Measurements from ENCODE around the gene DCX. TPM values are rescaled to one million over a fixed set of nuclear protein-coding genes. Genes with fewer than 3 reads are reported as not detected.
"Not testable (repeated sequence)": the region's sequence is repeated elsewhere in the genome, so short reads cannot be mapped to it uniquely, and the experiment has no call there.

DCX gene
- total and polyA plus RNA-seq, 2 of the 13 experiments (the other 11 are each of a cell fraction or from before 2014, with no cell fraction given) = not detected

DNA sequence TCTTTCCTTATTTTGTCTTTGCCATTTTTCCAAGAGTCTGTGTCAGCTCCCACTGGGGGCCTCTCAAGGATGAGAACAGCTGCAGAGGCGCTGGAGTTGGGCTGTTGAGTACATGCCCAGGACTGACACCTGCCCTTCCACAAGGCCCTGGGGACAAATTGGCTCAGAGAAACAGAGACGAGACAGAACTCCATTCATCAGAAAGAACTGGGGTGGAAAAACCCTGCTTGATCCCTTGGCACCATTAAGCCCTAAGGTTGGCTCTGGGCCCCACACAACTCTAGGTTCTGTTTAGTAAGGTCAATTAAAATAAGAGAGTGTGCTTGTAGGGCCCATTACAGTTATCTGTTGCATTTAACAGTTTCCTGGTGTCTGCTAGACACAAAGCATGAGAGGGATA lies 63.6 kb downstream of the DCX start (continued):
- no peak for TF ChIP-seq ZNF780A (CRISPR knock-in tag; IDR thresholded peaks at IDR 0.05)

DNA sequence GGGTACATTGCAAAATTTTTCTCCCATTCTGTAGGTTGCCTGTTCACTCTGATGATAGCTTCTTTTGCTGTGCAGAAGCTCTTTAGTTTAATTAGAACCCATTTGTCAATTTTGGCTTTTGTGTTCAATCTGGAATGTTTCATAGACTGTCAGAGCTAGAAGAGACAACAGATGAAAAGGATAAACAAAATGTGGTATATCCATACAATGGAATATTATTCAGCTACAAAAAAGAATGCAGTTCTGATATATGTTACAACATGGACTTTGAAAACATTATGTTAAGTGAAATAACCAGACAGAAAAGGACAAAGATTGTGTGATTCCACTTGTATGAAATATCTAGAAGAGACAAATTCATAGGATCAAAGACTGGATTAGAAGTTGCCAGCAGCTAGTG lies 65.8 kb downstream of the DCX start:
- H3K9me3 ChIP-seq (ENCODE audit: low read length); H4K20me1 ChIP-seq (ENCODE audit: insufficient read depth, low read length); H3K4me1 ChIP-seq (ENCODE audit: insufficient read depth, low read length); DNase-seq (ENCODE audit: low spot score); intact Hi-C loops (cut with micrococcal nuclease; ENCODE audit: unreplicated experiment); H3K4me3 ChIP-seq (replicated peaks in 1 of 3; ENCODE audit: insufficient read depth in 1 of 3, low read depth in 2 of 3, low read length in 3 of 3); H3K27me3 ChIP-seq (ENCODE audit: control insufficient read depth in 1 of 2, insufficient read depth in 2 of 2, low read length in 2 of 2); H2AFZ ChIP-seq (ENCODE audit: low read length); BruUV-seq (replicated peaks); H3K9ac ChIP-seq (ENCODE audit: insufficient read depth, low read depth, low read length); H3K79me2 ChIP-seq (ENCODE audit: insufficient read depth, low read length); CTCF ChIA-PET (ENCODE audit: low intra/inter-chr PET ratio, low total read pairs); in situ Hi-C loops (cut with HindIII; ENCODE audit: extremely low pct_ligation_motif_present, low pct_unique_long_range_greater_than_20kb); FAIRE-seq; H3K36me3 ChIP-seq (replicated peaks in 1 of 2; ENCODE audit: control insufficient read depth in 1 of 2, insufficient read depth in 2 of 2, low read length in 2 of 2); POLR2A ChIA-PET; H3K27ac ChIP-seq (ENCODE audit: extremely low read length, insufficient read depth, low read length); H3K4me2 ChIP-seq (ENCODE audit: low read depth, low read length); ATAC-seq: not testable (repeated sequence)

DNA sequence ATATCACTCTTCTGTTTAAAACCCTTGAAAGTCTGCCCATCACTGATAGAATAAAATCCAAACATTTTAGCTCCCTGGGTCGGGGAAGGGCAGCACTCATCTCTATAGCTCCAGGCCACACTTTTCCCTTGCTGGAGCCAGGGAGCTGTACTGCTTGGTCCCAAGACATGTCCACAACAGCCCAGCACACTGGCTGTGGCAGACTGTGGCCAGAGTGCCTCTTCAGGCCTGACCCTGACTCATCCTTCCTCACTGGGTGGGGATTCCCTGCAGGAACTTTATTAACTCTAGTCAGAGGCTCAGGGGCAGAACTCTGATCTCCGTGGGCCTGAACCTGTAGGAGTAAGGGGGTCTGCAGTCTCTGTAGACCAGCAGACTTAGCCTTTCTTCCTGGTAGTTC lies 71.9 kb downstream of the DCX start:
- Histone ChIP-seq H3K4me2 (ENCODE audit: low read depth, low read length) (no peak overlapping the region), H3K36me3 (replicated peaks in 1 of 2; ENCODE audit: control insufficient read depth in 1 of 2, insufficient read depth in 2 of 2, low read length in 2 of 2) (no peaks in the 10 kb centered on the region), H3K79me2 (ENCODE audit: insufficient read depth, low read length) (no peaks in the 10 kb centered on the region), H3K27ac (ENCODE audit: extremely low read length, insufficient read depth, low read length) (no peak overlapping the region), H2AFZ (ENCODE audit: low read length) (no peak overlapping the region), H3K9ac (ENCODE audit: insufficient read depth, low read depth, low read length) (no peak overlapping the region), H3K4me1 (ENCODE audit: insufficient read depth, low read length) (no peaks in the 10 kb centered on the region), H3K27me3 (ENCODE audit: control insufficient read depth in 1 of 2, insufficient read depth in 2 of 2, low read length in 2 of 2) (no peaks in the 10 kb centered on the region), H4K20me1 (ENCODE audit: insufficient read depth, low read length) (no peaks in the 10 kb centered on the region), H3K9me3 (ENCODE audit: low read length) (no peaks in the 10 kb centered on the region), H3K4me3 (replicated peaks in 1 of 3; ENCODE audit: insufficient read depth in 1 of 3, low read depth in 2 of 3, low read length in 3 of 3) (no peak overlapping the region)
- no TSS peak for BruUV-seq (replicated peaks)
- no peak for ATAC-seq
- in situ Hi-C loops (cut with HindIII; ENCODE audit: extremely low pct_ligation_motif_present, low pct_unique_long_range_greater_than_20kb) = no loop called here
- POLR2A ChIA-PET = no interaction called here
- WGBS (ENCODE audit: low lambda C conversion rate) = no CpG with 5 or more reads among the region's 2 CpGs
- intact Hi-C loops (cut with micrococcal nuclease; ENCODE audit: unreplicated experiment) = no loop called here
- DNase-seq (ENCODE audit: low spot score) = no peak
- CTCF ChIA-PET (ENCODE audit: low intra/inter-chr PET ratio, low total read pairs) = no interaction called here
- no peak for FAIRE-seq
- TF ChIP-seq BHLHE40 (IDR thresholded peaks at IDR 0.05; ENCODE audit: low read length) = no peak
- TF ChIP-seq MXI1 (IDR thresholded peaks at IDR 0.05; ENCODE audit: borderline replicate concordance, low read depth, low read length) = no peak
- TF ChIP-seq, protein P1, sequence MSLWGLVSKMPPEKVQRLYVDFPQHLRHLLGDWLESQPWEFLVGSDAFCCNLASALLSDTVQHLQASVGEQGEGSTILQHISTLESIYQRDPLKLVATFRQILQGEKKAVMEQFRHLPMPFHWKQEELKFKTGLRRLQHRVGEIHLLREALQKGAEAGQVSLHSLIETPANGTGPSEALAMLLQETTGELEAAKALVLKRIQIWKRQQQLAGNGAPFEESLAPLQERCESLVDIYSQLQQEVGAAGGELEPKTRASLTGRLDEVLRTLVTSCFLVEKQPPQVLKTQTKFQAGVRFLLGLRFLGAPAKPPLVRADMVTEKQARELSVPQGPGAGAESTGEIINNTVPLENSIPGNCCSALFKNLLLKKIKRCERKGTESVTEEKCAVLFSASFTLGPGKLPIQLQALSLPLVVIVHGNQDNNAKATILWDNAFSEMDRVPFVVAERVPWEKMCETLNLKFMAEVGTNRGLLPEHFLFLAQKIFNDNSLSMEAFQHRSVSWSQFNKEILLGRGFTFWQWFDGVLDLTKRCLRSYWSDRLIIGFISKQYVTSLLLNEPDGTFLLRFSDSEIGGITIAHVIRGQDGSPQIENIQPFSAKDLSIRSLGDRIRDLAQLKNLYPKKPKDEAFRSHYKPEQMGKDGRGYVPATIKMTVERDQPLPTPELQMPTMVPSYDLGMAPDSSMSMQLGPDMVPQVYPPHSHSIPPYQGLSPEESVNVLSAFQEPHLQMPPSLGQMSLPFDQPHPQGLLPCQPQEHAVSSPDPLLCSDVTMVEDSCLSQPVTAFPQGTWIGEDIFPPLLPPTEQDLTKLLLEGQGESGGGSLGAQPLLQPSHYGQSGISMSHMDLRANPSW (CRISPR knock-in tag; IDR thresholded peaks at IDR 0.05; ENCODE audit: borderline replicate concordance) = no peak
- no peak for TF ChIP-seq TOE1 (CRISPR knock-in tag; IDR thresholded peaks at IDR 0.05)
- TF ChIP-seq SMARCE1 (IDR thresholded peaks at IDR 0.05; ENCODE audit: borderline replicate concordance) = no peak
- TF ChIP-seq RNF2 (conservative IDR thresholded peaks at IDR 0.05; ENCODE audit: low read depth) = no peak
- TF ChIP-seq RBM39 (IDR thresholded peaks at IDR 0.05; ENCODE audit: low read depth, low read length, poor library complexity, severe bottlenecking) = no peak
- TF ChIP-seq, protein P2, sequence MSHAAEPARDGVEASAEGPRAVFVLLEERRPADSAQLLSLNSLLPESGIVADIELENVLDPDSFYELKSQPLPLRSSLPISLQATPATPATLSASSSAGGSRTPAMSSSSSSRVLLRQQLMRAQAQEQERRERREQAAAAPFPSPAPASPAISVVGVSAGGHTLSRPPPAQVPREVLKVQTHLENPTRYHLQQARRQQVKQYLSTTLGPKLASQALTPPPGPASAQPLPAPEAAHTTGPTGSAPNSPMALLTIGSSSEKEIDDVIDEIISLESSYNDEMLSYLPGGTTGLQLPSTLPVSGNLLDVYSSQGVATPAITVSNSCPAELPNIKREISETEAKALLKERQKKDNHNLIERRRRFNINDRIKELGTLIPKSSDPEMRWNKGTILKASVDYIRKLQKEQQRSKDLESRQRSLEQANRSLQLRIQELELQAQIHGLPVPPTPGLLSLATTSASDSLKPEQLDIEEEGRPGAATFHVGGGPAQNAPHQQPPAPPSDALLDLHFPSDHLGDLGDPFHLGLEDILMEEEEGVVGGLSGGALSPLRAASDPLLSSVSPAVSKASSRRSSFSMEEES (CRISPR knock-in tag; IDR thresholded peaks at IDR 0.05) = no peak
- TF ChIP-seq HNRNPH1 (optimal IDR thresholded peaks at IDR 0.05; ENCODE audit: low read depth, low read length) = no peak
- no peak for TF ChIP-seq ZNF572 (CRISPR knock-in tag; IDR thresholded peaks at IDR 0.05)
- TF ChIP-seq MBD4 (IDR thresholded peaks at IDR 0.05; ENCODE audit: borderline replicate concordance, low read length) = no peak
- TF ChIP-seq ISX (CRISPR knock-in tag; conservative IDR thresholded peaks at IDR 0.05) = no peak
- TF ChIP-seq EED (CRISPR knock-in tag; IDR thresholded peaks at IDR 0.05) = no peak
- TF ChIP-seq ZNF564 (CRISPR knock-in tag; IDR thresholded peaks at IDR 0.05) = no peak
- TF ChIP-seq ZNF878 (CRISPR knock-in tag; IDR thresholded peaks at IDR 0.05) = no peak

Data from HepG2 (cell line).